HEK293 (cell line): ENCODE data around the gene AP1B1.
A peak's percentile ranks its signal among the peaks of the same experiment; 100 is the strongest.

ENCODE experiments used
- REST ChIP-seq: fragments of 450-650 bp; formaldehyde crosslinking; IDR thresholded peaks from 2 replicates; pipeline ENCODE4 v1.5.1; 2016; ENCODE audit warnings: missing biosample characterization, missing genetic modification characterization
- SP2 ChIP-seq: fragments of 450-650 bp; formaldehyde crosslinking; IDR thresholded peaks from 2 replicates; pipeline ENCODE4 v1.5.1; 2016; ENCODE audit warnings: missing biosample characterization, missing genetic modification characterization
- YY2 ChIP-seq: fragments of 450-650 bp; formaldehyde crosslinking; IDR thresholded peaks from 2 replicates; pipeline ENCODE4 v1.5.1; 2016; ENCODE audit warnings: missing biosample characterization, missing genetic modification characterization
- ZBTB44 ChIP-seq: fragments of 450-650 bp; IDR thresholded peaks from 2 replicates; pipeline ENCODE4 v1.5.1; 2018; ENCODE audit warnings: missing biosample characterization, mild to moderate bottlenecking, missing genetic modification characterization
- ZBTB7A ChIP-seq: fragments of 450-650 bp; formaldehyde crosslinking; IDR thresholded peaks from 2 replicates; pipeline ENCODE4 v1.5.1; 2016; ENCODE audit warnings: low read depth, missing biosample characterization, missing genetic modification characterization
- ZBTB8A ChIP-seq: fragments of 450-650 bp; formaldehyde crosslinking; IDR thresholded peaks from 2 replicates; pipeline ENCODE4 v1.5.1; 2016; ENCODE audit warnings: missing biosample characterization, missing genetic modification characterization
- ZIC2 ChIP-seq: fragments of 450-650 bp; formaldehyde crosslinking; IDR thresholded peaks from 2 replicates; pipeline ENCODE4 v1.5.1; 2016; ENCODE audit warnings: missing biosample characterization, missing genetic modification characterization
- ZNF121 ChIP-seq: fragments of 450-650 bp; formaldehyde crosslinking; IDR thresholded peaks from 2 replicates; pipeline ENCODE4 v1.5.1; 2016; ENCODE audit warnings: missing biosample characterization, missing genetic modification characterization
- ZNF155 ChIP-seq: fragments of 450-650 bp; formaldehyde crosslinking; IDR thresholded peaks from 2 replicates; pipeline ENCODE4 v1.5.1; 2016; ENCODE audit warnings: missing biosample characterization, missing genetic modification characterization
- ZNF175 ChIP-seq: fragments of 450-650 bp; formaldehyde crosslinking; IDR thresholded peaks from 2 replicates; pipeline ENCODE4 v1.5.1; 2016; ENCODE audit warnings: missing biosample characterization, missing genetic modification characterization
- ZNF221 ChIP-seq: fragments of 450-650 bp; formaldehyde crosslinking; IDR thresholded peaks from 2 replicates; pipeline ENCODE4 v1.5.1; 2017; ENCODE audit warnings: missing biosample characterization, missing genetic modification characterization, borderline replicate concordance
- ZNF23 ChIP-seq: fragments of 450-650 bp; formaldehyde crosslinking; IDR thresholded peaks from 2 replicates; pipeline ENCODE4 v1.5.1; 2016; ENCODE audit warnings: missing biosample characterization, missing genetic modification characterization, borderline replicate concordance
- ZNF324 ChIP-seq: fragments of 450-650 bp; formaldehyde crosslinking; IDR thresholded peaks from 2 replicates; pipeline ENCODE4 v1.5.1; 2016; ENCODE audit warnings: missing biosample characterization, missing genetic modification characterization
- ZNF341 ChIP-seq: fragments of 450-650 bp; formaldehyde crosslinking; IDR thresholded peaks from 2 replicates; pipeline ENCODE4; 2016; ENCODE audit warnings: low read depth, missing biosample characterization, missing genetic modification characterization
- ZNF366 ChIP-seq: fragments of 450-650 bp; formaldehyde crosslinking; conservative IDR thresholded peaks from 2 replicates; pipeline ENCODE4 v1.5.1; 2016; ENCODE audit warnings: missing biosample characterization, missing genetic modification characterization
- ZNF416 ChIP-seq: fragments of 450-650 bp; formaldehyde crosslinking; IDR thresholded peaks from 2 replicates; pipeline ENCODE4 v1.5.1; 2016; ENCODE audit warnings: missing biosample characterization, missing genetic modification characterization
- ZNF423 ChIP-seq: fragments of 450-650 bp; formaldehyde crosslinking; IDR thresholded peaks from 2 replicates; pipeline ENCODE4 v1.5.1; 2016; ENCODE audit warnings: missing biosample characterization, missing genetic modification characterization
- ZNF529 ChIP-seq: fragments of 450-650 bp; formaldehyde crosslinking; IDR thresholded peaks from 2 replicates; pipeline ENCODE4 v1.5.1; 2017; ENCODE audit warnings: missing genetic modification characterization, missing biosample characterization; ENCODE audit not compliant: insufficient replicate concordance
- ZNF530 ChIP-seq: fragments of 450-650 bp; formaldehyde crosslinking; IDR thresholded peaks from 2 replicates; pipeline ENCODE4 v1.5.1; 2016; ENCODE audit warnings: low read depth, missing biosample characterization, missing genetic modification characterization
- ZNF621 ChIP-seq: fragments of 450-650 bp; formaldehyde crosslinking; IDR thresholded peaks from 2 replicates; pipeline ENCODE4 v1.5.1; 2017; ENCODE audit warnings: missing biosample characterization, missing genetic modification characterization
- ZNF639 ChIP-seq: fragments of 450-650 bp; formaldehyde crosslinking; IDR thresholded peaks from 2 replicates; pipeline ENCODE4 v1.5.1; 2016; ENCODE audit warnings: missing biosample characterization, missing genetic modification characterization
- ZNF76 ChIP-seq: fragments of 450-650 bp; formaldehyde crosslinking; IDR thresholded peaks from 2 replicates; pipeline ENCODE4; 2016; ENCODE audit warnings: low read depth, missing biosample characterization, missing genetic modification characterization, borderline replicate concordance
- ZNF830 ChIP-seq: fragments of 450-650 bp; IDR thresholded peaks from 2 replicates; pipeline ENCODE4 v1.5.0; 2018; ENCODE audit warnings: missing biosample characterization, missing genetic modification characterization, low read depth, mild to moderate bottlenecking, moderate library complexity
- ZSCAN30 ChIP-seq: fragments of 450-650 bp; IDR thresholded peaks from 2 replicates; pipeline ENCODE4 v1.5.1; 2018; ENCODE audit warnings: missing biosample characterization, mild to moderate bottlenecking, missing genetic modification characterization, moderate library complexity
- ZXDB ChIP-seq: fragments of 450-650 bp; formaldehyde crosslinking; IDR thresholded peaks from 2 replicates; pipeline ENCODE4 v1.5.1; 2016; ENCODE audit warnings: missing biosample characterization, missing genetic modification characterization
- TF ChIP-seq, protein P1 (sequence below): fragments of 450-650 bp; formaldehyde crosslinking; IDR thresholded peaks from 2 replicates; pipeline ENCODE4 v1.5.1; 2016; ENCODE audit warnings: missing biosample characterization, missing genetic modification characterization
- TF ChIP-seq, protein P2 (sequence below): fragments of 450-650 bp; formaldehyde crosslinking; IDR thresholded peaks from 2 replicates; pipeline ENCODE4 v1.5.1; 2016; ENCODE audit warnings: missing biosample characterization, missing genetic modification characterization
- TF ChIP-seq, protein P3 (sequence below): fragments of 450-650 bp; formaldehyde crosslinking; IDR thresholded peaks from 2 replicates; pipeline ENCODE4; 2016; ENCODE audit warnings: missing biosample characterization, missing genetic modification characterization

The AP1B1 gene

GRCh38 chr22:29306175-29306834 lies 82.1 kb downstream of the AP1B1 start, which contains the start of gene GAS2L1 (continued):
- TF ChIP-seq ZSCAN30 (peak; percentile 87), ZNF830 (tag by site-specific recombination) (no peak), ZBTB44 (tag by site-specific recombination) (0 out of 2 replicates have a peak, but pooled peaks have one; percentile 61), ZNF621 (no peak), ZNF76 (peak; percentile 52; the same call in 1 of the 2 replicates), ZBTB8A (tag by site-specific recombination) (peak; percentile 50), ZNF175 (tag by site-specific recombination) (no peak), REST (tag by site-specific recombination) (no peak), SP2 (tag by site-specific recombination) (peak; percentile 84), YY2 (0 out of 2 replicates have a peak, but pooled peaks have one; percentile 56), ZNF530 (tag by site-specific recombination) (0 out of 2 replicates have a peak, but pooled peaks have one; percentile 11), ZNF529 (tag by site-specific recombination) (no peak), ZNF221 (tag by site-specific recombination) (no peak), ZNF155 (tag by site-specific recombination) (no peak), ZXDB (tag by site-specific recombination) (peak; percentile 71; the same call in 1 of the 2 replicates), ZIC2 (tag by site-specific recombination) (peak; percentile 99), ZNF23 (no peak), ZNF341 (tag by site-specific recombination) (peak; percentile 87), ZNF324 (peak; percentile 72; the same call in 1 of the 2 replicates), ZBTB7A (no peak), ZNF639 (tag by site-specific recombination) (0 out of 2 replicates have a peak, but pooled peaks have one; percentile 45), ZNF416 (tag by site-specific recombination) (no peak), ZNF121 (tag by site-specific recombination) (peak; percentile 46; the same call in 1 of the 2 replicates), ZNF423 (peak; percentile 62; the same call in 1 of the 2 replicates), ZNF366 (tag by site-specific recombination) (no peak)
- TF ChIP-seq, protein P1, sequence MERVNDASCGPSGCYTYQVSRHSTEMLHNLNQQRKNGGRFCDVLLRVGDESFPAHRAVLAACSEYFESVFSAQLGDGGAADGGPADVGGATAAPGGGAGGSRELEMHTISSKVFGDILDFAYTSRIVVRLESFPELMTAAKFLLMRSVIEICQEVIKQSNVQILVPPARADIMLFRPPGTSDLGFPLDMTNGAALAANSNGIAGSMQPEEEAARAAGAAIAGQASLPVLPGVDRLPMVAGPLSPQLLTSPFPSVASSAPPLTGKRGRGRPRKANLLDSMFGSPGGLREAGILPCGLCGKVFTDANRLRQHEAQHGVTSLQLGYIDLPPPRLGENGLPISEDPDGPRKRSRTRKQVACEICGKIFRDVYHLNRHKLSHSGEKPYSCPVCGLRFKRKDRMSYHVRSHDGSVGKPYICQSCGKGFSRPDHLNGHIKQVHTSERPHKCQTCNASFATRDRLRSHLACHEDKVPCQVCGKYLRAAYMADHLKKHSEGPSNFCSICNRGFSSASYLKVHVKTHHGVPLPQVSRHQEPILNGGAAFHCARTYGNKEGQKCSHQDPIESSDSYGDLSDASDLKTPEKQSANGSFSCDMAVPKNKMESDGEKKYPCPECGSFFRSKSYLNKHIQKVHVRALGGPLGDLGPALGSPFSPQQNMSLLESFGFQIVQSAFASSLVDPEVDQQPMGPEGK (tag by site-specific recombination): peak; percentile 86
- TF ChIP-seq, protein P2, sequence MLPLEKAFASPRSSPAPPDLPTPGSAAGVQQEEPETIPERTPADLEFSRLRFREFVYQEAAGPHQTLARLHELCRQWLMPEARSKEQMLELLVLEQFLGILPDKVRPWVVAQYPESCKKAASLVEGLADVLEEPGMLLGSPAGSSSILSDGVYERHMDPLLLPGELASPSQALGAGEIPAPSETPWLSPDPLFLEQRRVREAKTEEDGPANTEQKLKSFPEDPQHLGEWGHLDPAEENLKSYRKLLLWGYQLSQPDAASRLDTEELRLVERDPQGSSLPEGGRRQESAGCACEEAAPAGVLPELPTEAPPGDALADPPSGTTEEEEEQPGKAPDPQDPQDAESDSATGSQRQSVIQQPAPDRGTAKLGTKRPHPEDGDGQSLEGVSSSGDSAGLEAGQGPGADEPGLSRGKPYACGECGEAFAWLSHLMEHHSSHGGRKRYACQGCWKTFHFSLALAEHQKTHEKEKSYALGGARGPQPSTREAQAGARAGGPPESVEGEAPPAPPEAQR (tag by site-specific recombination): no peak
- TF ChIP-seq, protein P3, sequence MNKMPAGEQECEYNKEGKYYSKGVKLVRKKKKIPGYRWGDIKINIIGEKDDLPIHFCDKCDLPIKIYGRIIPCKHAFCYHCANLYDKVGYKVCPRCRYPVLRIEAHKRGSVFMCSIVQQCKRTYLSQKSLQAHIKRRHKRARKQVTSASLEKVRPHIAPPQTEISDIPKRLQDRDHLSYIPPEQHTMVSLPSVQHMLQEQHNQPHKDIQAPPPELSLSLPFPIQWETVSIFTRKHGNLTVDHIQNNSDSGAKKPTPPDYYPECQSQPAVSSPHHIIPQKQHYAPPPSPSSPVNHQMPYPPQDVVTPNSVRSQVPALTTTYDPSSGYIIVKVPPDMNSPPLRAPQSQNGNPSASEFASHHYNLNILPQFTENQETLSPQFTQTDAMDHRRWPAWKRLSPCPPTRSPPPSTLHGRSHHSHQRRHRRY (tag by site-specific recombination): no peak
